HepG2 (cell line): ENCODE results near the gene TRIO.

Experiments
- NR2F6 ChIP-seq, 2 experiments: IDR thresholded peaks; 2 replicates each; pipeline ENCODE4 v1.6.1; 2016; ENCODE audit warnings: antibody characterized with exemption in 1 of 2, mild to moderate bottlenecking in 1 of 2
- SUZ12 ChIP-seq: fragments of 150-350 bp; IDR thresholded peaks from 2 replicates; pipeline ENCODE4 v1.6.1; 2014; ENCODE audit warnings: low read depth, low read length
- YY1 ChIP-seq: IDR thresholded peaks from 2 replicates; pipeline ENCODE4 v1.6.1; 2011; ENCODE audit warnings: low read length, low read depth, moderate library complexity, mild to moderate bottlenecking; ENCODE audit not compliant: insufficient read depth, insufficient replicate concordance

DNA sequence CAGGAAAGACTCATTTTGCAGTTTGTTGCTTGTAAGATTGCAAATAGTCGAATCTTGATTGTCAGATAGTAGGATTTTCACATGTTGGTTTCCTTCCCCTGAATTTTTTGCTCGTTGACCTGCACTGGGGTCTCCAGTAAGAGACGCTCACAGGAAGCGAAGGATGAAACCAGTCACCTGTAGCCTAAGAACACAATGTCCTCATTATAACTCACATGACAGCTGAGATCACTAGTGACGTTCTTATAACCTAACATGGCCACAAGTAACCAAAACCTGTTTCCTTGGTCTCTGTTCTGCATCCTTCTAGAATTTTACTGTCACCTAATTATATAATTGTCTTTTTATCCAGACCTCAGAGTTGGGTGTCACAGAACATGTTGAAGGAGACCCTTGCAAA, 257.5 kb downstream of the TRIO start:
- TF ChIP-seq SUZ12, result no peak
- no peak for TF ChIP-seq NR2F6 (IDR thresholded peaks at IDR 0.05)
- no peak for TF ChIP-seq NR2F6 (CRISPR knock-in tag; IDR thresholded peaks at IDR 0.05)
- no peak for TF ChIP-seq YY1
